Activated T-cell treated with anti-CD3 and anti-CD28 coated beads, Interleukin-2, amount 50 U/mL, for 24 hours (primary cell): ENCODE data around the gene FAM199X.
A peak's percentile ranks its signal among the peaks of the same experiment; 100 is the strongest.

Experiments used
- DNase-seq: peaks from one replicate; pipeline ENCODE4 v3.0.0-alpha.2; 2020
- H3K27ac Mint-ChIP-seq: 2 replicates; pipeline ENCODE4 v1.8.0; 2020; ENCODE audit warnings: mild to moderate bottlenecking, mixed read lengths
- H3K27me3 Mint-ChIP-seq: 2 replicates; pipeline ENCODE4 v1.8.0; 2020; ENCODE audit warnings: mixed read lengths
- H3K36me3 Mint-ChIP-seq: 2 replicates; pipeline ENCODE4 v1.8.0; 2020; ENCODE audit warnings: low read depth, mixed read lengths
- H3K4me1 Mint-ChIP-seq: 2 replicates; pipeline ENCODE4 v1.8.0; 2020; ENCODE audit warnings: low read depth, mixed read lengths
- H3K4me3 Mint-ChIP-seq: 2 replicates; pipeline ENCODE4 v1.8.0; 2020; ENCODE audit warnings: mild to moderate bottlenecking, moderate library complexity, mixed read lengths
- H3K9me3 Mint-ChIP-seq: 2 replicates; pipeline ENCODE4 v1.8.0; 2020; ENCODE audit warnings: mixed read lengths

FAM199X gene

DNA sequence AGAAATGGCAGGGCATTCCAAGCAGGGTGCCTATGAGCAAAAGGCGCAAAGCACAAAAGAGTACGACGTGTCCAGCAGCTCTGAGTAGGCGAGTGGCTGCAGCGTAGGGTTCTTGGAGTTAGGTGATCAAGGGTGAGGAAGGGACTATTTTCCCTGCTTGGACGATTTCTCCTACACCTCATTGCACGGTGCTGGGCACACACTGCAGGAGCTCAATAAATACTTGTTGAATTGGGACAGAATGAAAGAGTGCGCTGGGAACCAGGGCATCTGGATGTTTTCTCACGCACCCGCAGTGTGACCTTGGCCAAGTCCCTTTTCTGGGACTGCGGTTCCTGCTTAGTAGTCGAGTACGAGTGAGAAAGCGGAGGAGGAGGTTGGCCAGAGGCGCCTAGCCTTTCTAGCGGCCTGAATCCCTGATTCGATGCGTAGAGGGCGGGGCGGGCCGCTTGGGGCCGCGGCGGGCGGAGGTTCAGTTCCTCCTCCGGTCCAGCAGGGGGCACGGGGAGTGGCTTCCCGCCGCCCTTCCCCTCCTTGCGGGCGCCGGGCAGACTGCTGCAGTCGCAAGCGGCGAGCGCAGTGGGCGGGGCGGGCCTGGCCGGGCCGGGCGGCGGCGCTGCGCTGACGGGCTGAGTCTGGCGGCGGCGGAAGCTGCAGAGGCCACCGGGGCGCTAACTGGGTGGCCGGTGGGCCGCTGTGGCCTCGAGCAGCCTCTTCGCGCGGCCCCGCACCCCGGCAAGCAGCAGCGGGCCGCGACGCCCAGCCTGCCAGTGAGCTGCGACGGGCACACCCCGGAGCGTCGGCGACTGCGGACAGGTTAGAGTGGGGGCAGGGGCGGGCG lies at the start of gene FAM199X:
Gene FAM199X (plus strand): TSS at position 560 of the 841 bp plus-strand sequence. CDS start 333 bp downstream, outside the sequence.
- Mint-ChIP-seq H3K4me1 (peaks cover 36% of the 10 kb centered on the region), H3K27me3 (peaks cover 31% of the 10 kb centered on the region), H3K9me3 (no peaks in the 10 kb centered on the region), H3K4me3 (peak within 1 kb of the TSS; percentile 77), H3K27ac (peak within 1 kb of the TSS; percentile 79), H3K36me3 (peaks cover 14% of the 10 kb centered on the region)
- peak; percentile 86 for DNase-seq

DNA sequence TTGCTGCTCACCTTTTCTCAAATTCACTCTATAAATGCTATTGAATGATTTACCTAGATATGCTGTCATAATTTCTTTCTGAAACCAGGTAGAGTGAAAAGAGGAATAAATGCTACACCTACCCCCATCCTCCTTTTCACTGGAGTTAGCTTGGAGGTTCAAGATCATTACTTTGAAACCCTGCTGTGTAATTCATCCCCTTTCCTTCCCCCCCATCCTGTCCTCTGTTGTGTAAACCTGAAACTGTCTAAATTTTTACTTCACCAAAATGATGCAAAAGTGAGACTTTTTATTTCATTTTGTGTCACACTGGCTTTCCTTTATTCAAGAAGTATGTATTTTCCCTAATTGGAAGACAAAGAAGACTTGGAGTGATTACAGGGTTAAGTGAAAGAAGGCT lies 48.5 kb upstream of the FAM199X start:
- Mint-ChIP-seq H3K4me3 (no peak overlapping the region), H3K36me3 (no peaks in the 10 kb centered on the region), H3K9me3 (no peaks in the 10 kb centered on the region), H3K4me1 (peaks cover 39% of the 10 kb centered on the region), H3K27ac (no peak overlapping the region), H3K27me3 (peaks cover 40% of the 10 kb centered on the region)
- DNase-seq, result no peak

DNA sequence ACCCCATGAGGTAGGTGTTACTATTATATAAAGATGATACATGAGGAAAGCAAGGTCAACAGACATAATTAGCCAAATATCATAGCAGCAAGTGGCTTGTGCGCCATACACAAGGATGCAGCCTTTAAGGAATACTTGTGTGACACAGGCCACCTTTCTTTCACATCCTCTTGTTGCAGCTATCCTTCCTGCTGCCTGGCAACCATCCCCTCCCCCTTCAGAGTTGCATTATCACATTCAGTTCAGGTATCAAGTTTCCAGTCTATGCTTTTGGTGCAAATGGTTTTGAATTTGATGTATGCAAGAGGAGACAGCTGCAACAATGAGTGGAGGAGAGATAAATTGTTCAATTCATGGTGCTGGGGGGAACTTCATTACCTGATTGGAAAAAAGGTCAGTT lies 47.5 kb upstream of the FAM199X start:
- Mint-ChIP-seq H3K36me3 (peaks cover 1% of the 10 kb centered on the region), H3K27ac (no peak overlapping the region), H3K4me3 (no peak overlapping the region), H3K4me1 (peaks cover 41% of the 10 kb centered on the region), H3K9me3 (no peaks in the 10 kb centered on the region), H3K27me3 (peaks cover 36% of the 10 kb centered on the region)
- no peak for DNase-seq

DNA sequence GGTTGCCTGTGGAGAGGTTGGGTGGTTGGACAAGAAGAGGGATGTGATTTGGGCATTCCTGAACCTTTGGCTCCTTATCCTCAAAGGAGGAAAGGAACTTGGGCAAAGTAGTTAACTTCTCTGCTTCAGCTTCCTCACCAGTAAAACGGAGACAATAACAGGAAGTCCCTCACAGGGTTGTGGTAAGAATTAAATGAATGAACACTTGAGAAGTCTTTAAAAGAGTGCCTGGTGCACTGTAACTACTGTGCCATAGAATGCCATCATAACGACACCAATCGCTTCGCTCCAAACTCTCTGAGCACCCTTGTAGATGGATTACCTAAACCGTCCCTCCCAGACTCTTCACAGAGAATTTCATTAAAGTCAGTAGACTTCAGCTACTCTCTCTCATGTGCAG lies 43.4 kb upstream of the FAM199X start:
- H3K27ac Mint-ChIP-seq, result peak overlapping the region; percentile 66
- no peak overlapping the region for H3K4me3 Mint-ChIP-seq
- H3K4me1 Mint-ChIP-seq, result peaks cover 40% of the 10 kb centered on the region
- peaks cover 20% of the 10 kb centered on the region for H3K27me3 Mint-ChIP-seq
- DNase-seq, result no peak
- no peaks in the 10 kb centered on the region for H3K9me3 Mint-ChIP-seq
- peaks cover 13% of the 10 kb centered on the region for H3K36me3 Mint-ChIP-seq

DNA sequence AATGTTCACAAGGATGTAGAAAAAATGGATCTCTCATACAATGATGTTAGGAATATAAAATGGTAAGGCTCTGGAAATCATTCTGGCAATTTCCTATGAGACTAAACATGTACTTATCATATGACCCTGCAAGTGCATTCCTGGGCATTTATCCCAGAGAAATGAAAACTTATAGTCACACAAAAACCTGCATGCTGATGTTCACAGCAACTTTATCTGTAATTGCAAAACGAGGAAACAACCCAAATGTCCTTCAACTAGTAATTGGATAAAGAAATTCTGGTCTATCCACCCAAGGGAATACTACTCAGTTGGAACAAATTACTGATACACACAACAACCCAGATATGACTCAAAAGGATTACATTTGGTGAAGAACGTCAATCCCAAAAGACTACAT lies 39.4 kb upstream of the FAM199X start:
- no peak for DNase-seq
- peaks cover 27% of the 10 kb centered on the region for H3K27me3 Mint-ChIP-seq
- no peak overlapping the region for H3K4me3 Mint-ChIP-seq
- peaks cover 23% of the 10 kb centered on the region for H3K4me1 Mint-ChIP-seq
- no peaks in the 10 kb centered on the region for H3K9me3 Mint-ChIP-seq
- H3K27ac Mint-ChIP-seq, result no peak overlapping the region
- H3K36me3 Mint-ChIP-seq, result peaks cover 29% of the 10 kb centered on the region

DNA sequence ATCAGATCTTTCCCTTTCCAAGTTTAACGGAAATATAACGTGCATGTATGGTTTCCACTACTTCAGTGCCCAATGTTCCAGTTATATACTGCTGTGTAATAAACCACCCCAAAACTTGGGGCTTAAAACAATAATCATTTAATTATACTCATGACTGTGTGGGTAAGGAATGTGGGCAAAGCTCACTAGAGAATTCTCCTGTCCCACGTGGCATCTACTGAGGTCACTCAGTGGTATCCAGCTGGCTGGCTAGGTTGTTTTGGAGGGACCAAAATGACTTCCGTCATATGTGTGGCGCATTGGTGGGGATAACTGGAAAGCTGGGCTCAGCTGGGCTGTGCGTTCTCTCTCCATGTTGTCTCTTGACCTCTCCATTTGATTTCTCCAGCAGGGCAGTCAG lies 35.4 kb upstream of the FAM199X start:
- Mint-ChIP-seq H3K36me3 (peaks cover 22% of the 10 kb centered on the region), H3K27me3 (peaks cover 32% of the 10 kb centered on the region), H3K4me1 (peaks cover 18% of the 10 kb centered on the region), H3K27ac (no peak overlapping the region), H3K9me3 (no peaks in the 10 kb centered on the region), H3K4me3 (no peak overlapping the region)
- DNase-seq, result no peak

DNA sequence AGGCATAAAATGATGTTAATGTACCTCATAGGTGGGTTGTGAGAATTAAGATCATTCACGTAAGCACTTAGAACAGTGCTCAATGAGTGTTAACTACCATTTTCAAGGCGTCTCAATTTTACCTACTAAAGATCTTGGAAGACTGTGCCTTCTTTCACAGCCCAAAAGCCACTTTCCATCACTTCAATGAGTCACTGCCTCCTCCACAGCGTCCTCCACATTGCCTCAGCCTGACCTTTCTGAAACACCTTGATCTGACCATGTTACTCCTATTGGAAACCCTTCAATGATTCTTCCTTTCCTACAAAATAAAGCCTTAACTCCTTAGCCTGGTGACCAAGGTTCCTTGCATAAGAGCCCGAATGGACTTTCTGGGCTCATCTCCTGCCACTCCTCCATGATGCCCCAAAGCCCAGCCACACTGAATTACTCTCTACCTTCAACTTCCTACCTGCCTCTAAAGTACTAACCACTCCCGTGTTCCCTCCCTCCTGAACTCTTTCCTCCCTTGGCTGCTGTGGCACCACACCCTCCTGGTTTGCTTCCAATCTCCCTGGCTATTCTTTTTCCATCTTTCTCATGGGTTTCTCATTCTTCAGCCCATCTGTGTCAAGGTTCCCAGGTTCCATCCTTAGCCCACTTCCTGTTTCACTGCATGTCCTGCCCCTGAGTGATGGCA lies 31.5 kb upstream of the FAM199X start:
- Mint-ChIP-seq H3K27me3 (peaks cover 40% of the 10 kb centered on the region), H3K4me1 (peaks cover 26% of the 10 kb centered on the region), H3K4me3 (no peak overlapping the region), H3K9me3 (no peaks in the 10 kb centered on the region), H3K36me3 (peaks cover 16% of the 10 kb centered on the region), H3K27ac (peak overlapping the region; percentile 3)
- DNase-seq, result no peak

DNA sequence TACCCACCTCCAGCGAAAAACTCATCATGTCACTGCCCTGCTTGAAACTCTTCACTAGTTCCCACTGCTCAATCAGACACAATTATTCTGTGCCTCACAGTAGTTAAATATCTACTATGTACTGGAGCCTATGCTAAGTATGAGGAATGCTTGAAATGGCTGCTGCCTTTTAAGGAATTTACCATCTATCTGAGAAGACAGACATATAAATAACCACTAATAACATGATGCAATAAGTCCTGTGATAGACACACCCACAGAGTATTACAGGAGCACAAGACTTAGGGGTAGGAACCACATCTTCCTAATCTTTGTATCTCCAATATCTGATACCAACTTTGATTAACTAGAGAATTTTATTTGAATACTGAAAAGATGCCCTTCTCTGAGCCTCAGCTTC lies 30.6 kb upstream of the FAM199X start:
- H3K9me3 Mint-ChIP-seq, result no peaks in the 10 kb centered on the region
- peaks cover 7% of the 10 kb centered on the region for H3K36me3 Mint-ChIP-seq
- H3K4me3 Mint-ChIP-seq, result no peak overlapping the region
- DNase-seq, result no peak
- H3K27ac Mint-ChIP-seq, result no peak overlapping the region
- H3K27me3 Mint-ChIP-seq, result peaks cover 40% of the 10 kb centered on the region
- H3K4me1 Mint-ChIP-seq, result peaks cover 26% of the 10 kb centered on the region

DNA sequence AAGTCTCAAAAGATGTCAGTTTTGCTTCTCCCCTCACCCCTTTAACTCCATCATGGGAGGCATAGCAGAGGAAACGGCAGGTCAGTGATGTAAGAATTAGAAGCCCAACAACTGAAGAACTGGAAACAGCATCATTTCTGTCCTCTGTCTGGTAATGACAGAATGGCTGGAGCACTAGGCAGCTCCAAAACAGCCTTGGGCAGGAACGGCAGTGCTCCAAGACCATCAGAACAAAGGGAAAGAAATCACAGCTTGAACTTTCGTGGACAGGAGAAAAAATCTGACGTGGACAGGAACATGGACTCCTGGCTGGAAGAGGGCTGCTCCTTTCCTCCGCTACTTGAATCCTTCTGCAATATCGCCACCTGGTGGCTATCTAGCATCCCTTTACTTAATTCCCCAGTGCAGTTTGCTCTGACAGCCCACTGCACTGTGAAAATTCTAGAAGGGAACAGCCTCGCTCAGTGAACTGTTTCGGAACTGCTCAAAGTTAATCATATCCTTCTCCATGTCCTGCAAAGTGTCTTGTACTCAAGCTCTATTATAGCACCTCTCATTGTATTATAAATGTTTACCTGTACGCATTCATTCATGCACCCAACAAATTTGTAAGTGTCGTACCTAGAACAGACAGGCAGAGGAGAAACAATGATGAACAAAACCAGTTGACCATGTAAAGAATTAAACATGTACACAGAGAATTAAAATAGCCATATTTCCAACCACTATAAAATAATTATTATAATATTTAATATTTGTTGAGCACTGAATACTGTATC lies 29.8 kb upstream of the FAM199X start:
- no peak overlapping the region for H3K4me3 Mint-ChIP-seq

DNA sequence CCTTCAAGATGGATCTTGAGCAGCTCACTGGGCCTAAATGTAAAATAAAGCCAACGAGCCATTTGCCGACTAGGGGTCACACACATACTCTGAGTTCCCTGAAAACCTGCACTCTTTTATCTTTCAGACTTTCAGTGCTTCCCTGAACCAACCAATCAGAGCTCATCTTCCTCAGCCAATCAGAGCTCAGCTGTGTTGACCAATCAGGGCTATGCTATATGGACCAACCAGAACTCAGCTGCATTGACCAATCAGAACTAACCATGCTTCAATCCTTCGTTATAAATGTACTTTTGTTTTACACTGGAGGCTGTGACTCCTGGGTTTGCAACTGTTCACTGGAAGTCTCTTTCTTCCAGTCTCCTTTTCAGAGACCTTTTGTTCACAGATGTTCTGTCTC lies 28.8 kb upstream of the FAM199X start:
- no peak overlapping the region for H3K27ac Mint-ChIP-seq

More for the DNA sequence above, 29.8 kb upstream of the FAM199X start:
- peaks cover 26% of the 10 kb centered on the region for H3K4me1 Mint-ChIP-seq
- H3K27me3 Mint-ChIP-seq, result peaks cover 39% of the 10 kb centered on the region
- peaks cover 4% of the 10 kb centered on the region for H3K36me3 Mint-ChIP-seq
- H3K9me3 Mint-ChIP-seq, result no peaks in the 10 kb centered on the region
- H3K27ac Mint-ChIP-seq, result no peak overlapping the region
- DNase-seq, result peak; percentile 52

DNA sequence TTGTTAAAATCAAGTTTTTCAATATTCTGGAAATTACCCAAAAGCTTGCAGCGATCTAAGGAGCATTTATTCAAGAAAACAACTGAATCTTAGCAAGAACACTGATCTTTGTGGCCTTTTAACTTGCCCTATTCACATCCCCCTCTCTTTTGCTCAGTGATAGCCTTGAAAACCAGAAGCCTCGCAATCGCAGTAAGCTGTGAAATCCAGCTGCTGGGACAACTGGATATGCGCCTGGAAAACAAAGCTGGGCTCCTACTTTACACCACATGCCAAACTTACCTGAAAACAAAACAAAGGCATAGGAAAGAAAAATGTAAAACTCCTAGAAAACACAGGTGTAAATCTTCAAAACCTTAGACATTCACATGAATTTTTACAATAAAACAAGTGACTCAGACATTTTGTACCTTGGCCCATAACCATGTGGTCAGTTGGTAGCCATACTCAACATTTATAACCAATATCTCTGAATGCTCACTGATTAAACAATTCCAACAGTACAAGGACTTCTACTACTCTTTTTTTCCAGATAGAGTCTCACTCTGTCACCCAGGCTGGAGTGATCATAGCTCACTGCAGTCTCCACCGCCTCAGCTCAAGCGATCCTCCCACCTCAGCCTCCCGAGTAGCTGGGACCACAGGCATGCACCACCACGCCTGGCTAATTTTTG lies 25.0 kb upstream of the FAM199X start:
- Mint-ChIP-seq H3K4me1 (peaks cover 20% of the 10 kb centered on the region), H3K36me3 (peaks cover 4% of the 10 kb centered on the region), H3K9me3 (no peaks in the 10 kb centered on the region), H3K4me3 (no peak overlapping the region), H3K27me3 (peaks cover 34% of the 10 kb centered on the region), H3K27ac (peak overlapping the region; percentile 76)
- no peak for DNase-seq

More for the DNA sequence above, 28.8 kb upstream of the FAM199X start:
- H3K36me3 Mint-ChIP-seq, result peaks cover 4% of the 10 kb centered on the region
- DNase-seq, result no peak
- no peak overlapping the region for H3K4me3 Mint-ChIP-seq
- no peaks in the 10 kb centered on the region for H3K9me3 Mint-ChIP-seq
- H3K4me1 Mint-ChIP-seq, result peaks cover 33% of the 10 kb centered on the region
- peaks cover 43% of the 10 kb centered on the region for H3K27me3 Mint-ChIP-seq

DNA sequence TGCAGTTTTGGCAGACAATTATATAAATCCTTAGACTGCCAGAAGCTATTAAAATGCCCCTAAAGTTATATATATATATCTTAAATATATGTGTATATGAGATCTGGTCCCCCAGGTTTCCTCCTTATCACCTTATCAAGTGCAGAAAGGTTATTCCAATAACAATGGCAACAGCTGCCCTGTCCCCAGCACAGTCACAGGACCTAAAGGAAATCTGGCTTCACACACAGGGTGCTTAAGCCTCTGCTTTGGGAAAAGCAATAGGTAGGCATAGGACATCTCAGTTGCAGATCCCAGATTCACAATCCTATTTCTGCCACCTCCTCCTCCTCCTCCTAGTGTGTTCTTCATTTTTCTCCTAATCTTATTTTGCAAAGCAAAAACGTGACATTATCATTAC lies 15.2 kb upstream of the FAM199X start:
- peaks cover 2% of the 10 kb centered on the region for H3K27me3 Mint-ChIP-seq
- DNase-seq, result no peak
- peaks cover 2% of the 10 kb centered on the region for H3K36me3 Mint-ChIP-seq
- H3K27ac Mint-ChIP-seq, result no peak overlapping the region
- no peak overlapping the region for H3K4me3 Mint-ChIP-seq
- no peaks in the 10 kb centered on the region for H3K9me3 Mint-ChIP-seq
- H3K4me1 Mint-ChIP-seq, result peaks cover 6% of the 10 kb centered on the region

DNA sequence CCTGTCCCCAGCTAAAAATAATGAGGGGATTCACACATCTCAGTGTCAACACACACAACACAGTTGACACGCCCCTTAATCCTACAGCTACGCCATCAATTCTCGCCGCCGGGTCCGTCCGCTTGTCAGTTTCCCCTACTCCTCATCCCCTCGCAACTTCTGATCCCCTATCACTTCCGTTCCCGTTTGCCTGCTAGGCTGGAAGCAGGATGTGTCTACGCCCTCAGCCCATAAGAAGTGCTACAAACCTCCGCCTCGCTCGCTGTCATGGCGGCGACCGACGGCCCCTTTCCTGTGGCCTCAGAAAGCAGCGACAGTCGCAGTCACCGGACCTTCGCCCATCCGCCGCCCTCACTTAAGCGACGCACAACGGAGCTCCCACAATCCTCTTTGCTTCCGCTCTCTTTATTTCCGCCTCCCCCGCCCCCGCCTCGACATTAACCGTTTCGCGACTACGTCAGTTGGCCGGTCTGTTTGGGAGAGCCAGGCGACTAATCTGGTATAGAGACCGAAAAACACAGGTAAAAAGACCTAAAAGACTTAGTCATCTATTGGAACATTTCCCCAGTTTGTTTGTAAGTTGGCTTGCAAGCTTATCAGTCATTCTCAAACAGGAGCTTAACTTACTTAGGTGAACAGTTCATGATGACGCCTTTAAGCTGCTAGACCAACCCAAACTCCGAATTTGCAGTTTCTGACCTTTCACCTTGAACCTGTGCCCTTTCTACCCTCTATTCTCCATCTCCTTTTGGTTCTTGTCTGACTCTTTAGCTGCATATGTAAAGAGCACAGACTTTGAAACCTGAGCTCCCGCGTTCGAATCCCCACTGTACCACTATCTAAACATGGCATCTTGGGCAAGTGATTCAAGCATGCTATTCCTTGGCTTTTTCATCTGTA lies 9.4 kb upstream of the FAM199X start, which contains the start of gene SLC25A53:
Gene SLC25A53 (minus strand): TSS at position 380 of the 900 bp plus-strand sequence. CDS start 51,752 bp downstream, outside the sequence.
- H3K4me3 Mint-ChIP-seq, result peak within 1 kb of the TSS; percentile 85

More for the DNA sequence above, 9.4 kb upstream of the FAM199X start, which contains the start of gene SLC25A53:
- Mint-ChIP-seq H3K27ac (peak within 1 kb of the TSS; percentile 98), H3K27me3 (peaks cover 17% of the 10 kb centered on the region), H3K9me3 (no peaks in the 10 kb centered on the region), H3K4me1 (peaks cover 10% of the 10 kb centered on the region), H3K36me3 (peaks cover 10% of the 10 kb centered on the region)
- peak; percentile 82 for DNase-seq
